ENCODE data around the gene INPP5A.

INPP5A gene

DNA sequence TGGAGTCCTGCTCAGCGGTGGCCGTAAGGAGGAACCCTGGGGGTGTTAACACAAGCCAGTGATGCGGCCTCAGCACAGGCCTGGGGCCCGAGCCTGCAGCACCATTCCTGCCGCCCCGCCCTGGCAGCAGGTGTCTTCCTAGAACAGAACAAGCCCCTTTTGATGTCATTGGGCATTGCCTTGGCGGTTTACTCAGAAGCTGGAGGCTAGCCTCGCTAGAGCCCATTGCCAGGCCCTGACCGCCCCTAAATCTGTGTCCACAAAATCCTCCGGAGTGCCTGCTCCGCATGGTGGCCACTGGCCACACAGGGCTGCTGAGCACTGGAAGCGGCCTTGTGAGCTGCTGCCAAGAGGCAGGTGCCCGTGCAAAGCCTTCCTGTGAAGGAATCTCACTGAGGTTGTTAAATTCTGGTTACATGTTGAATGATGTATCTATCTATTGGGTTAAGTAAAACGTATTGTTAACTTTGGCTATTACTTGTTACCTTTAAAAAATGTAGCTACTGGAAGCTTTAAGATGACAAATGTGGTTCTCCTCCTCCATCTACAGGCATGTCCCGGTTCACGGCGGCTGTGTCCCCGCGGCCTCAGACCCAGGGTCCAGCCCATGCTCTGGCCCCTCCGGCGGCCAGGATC is 1.2 kb upstream of the INPP5A start:
- DNase-seq (ENCODE audit: low spot score) = peak; percentile 35

DNA sequence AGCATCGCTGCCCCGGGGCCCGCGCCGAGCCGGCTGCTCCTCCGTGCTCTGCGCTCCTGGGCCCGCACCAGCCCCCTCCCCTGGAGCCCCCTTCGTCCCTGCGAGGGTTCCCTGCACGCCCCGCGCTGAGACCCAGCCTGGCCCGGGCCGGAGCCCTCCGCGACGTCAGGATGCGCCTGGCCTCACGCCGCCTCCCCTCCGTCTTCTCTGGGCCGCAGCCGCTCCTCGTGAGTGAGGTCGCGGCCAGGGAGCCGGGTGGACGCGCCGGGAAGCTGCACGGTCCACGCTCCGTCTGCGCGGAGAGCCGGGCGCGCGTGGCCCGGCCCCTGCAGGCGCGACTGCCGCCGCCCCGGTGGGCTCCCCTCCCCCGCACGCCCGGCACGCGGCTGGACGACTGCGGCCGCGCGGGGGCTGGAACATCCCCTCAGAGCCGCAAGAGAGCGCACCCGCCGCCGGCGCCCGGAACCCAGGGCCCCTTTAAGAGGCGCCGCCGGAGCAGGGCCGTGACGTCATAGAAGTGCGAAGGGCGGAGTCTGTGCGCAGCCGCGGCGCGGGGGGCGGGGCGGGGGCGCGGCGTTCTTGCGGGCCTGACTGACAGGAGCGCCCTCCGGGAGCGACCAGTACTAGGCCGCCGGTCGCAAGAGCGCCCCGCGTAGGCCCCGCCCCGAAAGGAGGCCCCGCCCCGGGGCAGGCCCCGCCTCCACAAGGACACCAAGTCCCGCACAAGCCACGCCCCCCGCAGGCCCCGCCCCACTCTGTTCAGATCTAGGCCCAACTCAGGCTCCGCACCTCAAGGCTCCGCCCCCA is 507 bp upstream of the INPP5A start:
- peak; percentile 99 for DNase-seq (ENCODE audit: low spot score)

DNA sequence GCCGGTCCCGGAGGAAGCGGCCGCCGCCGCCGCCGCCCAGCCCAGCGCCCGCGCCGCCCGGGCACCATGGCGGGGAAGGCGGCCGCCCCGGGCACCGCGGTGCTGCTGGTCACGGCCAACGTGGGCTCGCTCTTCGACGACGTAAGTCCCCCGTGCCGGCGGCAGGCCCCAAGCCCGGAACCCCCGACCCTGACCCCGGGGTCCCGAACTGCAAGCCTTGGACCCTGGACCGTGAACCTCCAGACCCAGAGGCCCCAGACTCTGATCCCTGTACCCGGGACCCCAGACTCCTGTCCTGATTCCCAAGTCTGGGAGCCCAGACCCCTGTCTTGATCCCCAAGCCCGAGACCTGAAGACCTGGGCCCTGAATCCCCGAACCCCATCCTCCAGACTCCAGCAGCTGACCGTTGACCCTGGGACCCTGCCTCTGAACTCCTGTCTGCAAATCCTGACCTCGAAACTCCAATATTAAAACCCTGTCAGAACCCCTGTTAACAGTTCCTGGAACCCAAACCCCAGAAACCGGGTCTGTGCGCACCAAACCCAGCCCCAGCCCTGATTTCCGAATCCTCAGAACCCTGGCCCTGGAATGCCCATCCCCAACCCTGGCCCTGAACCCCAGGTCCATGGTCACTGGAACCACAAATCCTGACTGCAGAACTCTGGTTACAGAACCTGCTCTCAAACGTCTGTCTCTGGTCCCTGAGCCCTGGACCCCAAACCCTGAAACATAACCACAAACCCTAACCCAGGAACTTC is 623 bp downstream of the INPP5A start:
- no peak for DNase-seq (ENCODE audit: low spot score)

DNA sequence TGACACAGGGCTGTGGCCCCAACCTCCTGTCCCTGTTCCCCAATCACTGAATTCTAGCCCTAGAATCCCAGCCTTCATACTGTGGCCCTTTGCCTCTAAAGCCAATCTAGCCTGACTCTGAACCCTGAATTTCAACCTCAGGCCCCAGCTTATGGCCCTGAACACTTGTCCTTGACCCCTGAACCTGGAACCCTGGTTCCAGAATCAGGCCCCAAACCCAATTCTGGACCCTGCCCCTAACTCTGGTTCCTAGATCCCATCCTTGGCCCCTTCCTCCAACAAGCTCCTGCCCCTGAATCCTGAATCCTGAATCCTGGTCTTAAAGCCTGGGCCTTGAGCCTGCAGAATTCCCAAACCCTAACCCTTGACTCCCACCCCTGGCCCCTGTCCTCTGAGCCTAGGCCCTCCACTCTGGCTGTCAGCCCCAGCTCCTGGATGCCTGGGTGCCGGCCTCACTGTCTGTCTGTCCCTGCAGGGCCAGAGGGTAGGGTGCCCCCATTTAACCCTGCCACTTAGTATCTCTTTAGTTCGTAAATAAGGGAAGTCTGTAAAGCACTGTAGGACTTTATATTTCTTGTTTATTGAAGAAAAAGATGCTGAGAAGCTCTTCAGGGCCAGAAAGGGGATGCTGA is 1.3 kb downstream of the INPP5A start:
- DNase-seq (ENCODE audit: low spot score) = no peak

DNA sequence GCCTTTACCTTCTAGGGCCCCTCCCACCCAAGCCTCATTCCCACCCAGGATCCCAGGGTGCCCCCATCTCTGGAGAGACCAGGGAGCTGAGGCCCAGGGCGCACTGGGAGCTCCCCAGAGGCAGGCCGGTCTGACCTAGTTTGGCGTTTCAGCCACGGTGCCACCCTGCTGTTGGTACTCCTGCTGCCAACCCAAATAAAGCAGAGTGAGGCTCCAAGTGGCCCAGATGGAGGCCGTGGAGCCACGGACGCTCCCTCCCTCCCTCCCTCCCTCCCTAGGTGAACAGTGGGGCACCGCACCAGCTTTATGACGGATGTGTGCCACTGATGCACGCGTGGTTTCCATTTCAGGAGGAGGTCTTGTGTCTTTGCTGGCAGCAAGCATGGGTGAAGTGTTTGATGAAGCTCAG is 1.8 kb downstream of the INPP5A start:
- peak; percentile 17 for DNase-seq (ENCODE audit: low spot score)

DNA sequence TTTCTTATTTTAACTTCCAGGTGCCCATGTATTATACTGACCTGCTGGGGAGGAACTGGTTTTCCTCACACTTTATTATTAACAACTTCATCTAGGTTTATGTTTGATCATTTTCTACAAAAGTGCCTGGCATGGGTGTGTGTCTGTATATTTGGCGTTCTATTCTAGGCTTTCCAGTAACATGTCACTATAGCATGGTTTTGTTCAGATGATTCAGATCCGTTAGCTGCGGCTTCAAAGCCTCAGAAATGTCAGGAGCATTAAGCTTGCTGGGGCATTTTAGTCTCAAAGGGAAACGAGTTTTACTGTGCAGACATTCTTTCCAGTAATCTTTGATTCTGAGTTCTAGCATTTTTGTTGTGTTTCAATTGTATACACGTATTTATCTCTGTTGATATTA is 2.3 kb downstream of the INPP5A start:
- DNase-seq (ENCODE audit: low spot score) = no peak

DNA sequence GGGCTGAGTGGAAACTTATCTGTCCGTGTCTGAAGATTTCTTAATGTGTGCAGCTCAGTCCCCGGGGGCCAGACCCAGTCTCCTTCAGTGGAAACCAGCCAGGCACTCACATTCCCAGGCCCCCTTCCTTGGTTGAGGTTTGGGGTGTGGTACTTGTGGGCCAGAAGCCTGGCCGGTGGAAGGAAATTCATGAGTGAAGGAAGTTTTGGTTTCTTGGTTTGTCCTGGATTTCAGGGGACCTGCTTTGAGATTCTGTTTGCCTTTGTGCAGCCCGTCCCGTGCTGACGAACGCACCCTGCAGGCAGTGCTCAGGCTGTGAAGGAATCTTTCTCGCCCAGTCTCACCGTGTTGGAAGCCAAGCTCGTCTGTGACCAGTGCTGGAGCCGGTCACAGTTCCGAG is 2.9 kb downstream of the INPP5A start:
- DNase-seq (ENCODE audit: low spot score) = no peak

DNA sequence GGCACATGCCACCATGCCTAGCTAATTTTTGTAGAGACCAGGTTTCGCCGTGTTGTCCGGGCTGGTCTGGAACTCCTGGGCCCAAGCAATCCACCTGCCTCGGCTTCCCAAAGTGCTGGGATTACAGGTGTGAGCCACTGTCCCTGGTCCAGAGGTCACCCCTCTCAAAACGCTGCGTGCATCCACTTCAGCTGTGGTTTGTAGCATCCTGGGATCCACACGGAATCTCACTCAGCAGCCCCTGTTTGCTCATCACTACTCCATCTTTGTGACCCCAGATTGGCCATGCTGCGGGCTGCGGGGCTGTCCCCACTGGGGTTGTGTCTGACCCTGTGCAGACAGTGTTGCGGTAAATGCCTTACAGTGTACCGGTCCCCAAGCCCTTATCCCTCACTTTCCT is 3.5 kb downstream of the INPP5A start:
- no peak for DNase-seq (ENCODE audit: low spot score)

DNA sequence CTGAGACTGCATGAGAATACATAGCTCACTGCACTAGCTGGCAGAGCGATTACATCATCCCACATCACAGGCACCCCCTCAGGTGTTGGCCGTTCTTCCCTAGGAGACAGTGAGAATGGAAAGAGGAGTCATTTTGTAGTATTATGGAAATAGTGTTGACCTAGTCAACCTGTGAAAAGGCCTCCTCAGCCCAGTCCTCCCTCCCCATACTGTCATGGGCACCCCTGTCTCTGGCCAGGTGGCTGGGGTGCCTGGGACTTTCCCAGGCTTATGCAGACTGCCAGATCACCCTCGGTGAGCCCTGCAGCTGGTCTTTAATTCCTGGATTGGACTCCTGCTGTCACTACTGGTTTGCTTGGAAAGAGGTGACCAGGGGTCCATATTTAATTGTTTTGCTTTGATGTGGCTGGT is 4.0 kb downstream of the INPP5A start:
- no peak for DNase-seq (ENCODE audit: low spot score)

DNA sequence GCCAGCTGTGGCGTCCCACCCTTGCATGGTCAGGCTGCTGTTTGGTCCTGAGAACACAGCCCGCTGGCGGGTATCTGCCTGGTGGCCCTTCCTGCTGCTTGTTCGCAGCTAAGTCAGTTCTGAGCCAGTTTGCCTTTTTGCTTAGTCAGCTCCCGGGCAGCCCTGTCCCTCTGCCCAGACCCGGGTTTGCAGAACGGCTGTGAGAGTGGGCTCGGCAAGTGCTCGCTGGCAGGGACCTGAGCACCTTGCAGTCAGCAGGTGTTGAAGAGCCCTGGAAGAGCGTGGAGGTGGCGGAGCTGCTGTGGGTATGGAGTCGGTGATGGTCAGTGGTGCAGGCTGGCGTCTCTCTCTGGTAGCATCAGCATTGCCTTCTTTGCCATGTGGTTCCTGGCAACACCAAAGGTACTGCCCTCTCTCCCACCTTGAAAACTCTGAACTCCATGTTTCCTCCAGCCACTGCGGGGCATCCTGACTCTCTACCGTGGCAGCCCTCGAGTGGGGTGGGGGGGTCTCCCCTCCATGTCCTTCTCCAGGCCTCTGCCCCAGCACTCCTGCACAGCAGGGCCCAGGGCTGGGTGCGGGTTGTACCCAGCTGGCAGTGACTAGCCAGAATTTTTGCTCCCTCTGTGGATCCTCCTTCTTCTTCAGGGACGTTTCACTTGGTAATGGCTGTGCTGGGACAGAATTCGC is 4.6 kb downstream of the INPP5A start:
- DNase-seq (ENCODE audit: low spot score) = no peak

DNA sequence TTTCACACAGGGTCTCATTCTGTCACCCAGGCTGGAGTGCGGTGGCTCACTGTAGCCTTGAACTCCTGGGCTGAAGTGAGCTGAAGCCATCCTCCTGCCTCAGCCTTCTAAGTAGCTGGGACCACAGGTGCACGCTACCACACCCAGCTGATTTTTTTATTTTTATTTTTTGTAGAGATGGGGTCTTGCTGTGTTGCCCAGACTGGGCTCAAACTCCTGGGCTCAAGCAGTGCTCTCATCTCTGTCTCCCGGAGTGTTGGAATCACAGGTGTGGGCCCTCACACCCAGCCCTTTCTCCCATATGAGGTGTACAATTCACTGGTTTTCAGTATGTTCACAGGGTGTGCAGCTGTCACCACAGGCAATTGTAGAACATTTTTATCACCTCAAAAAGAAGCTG is 5.2 kb downstream of the INPP5A start:
- DNase-seq (ENCODE audit: low spot score) = no peak

DNA sequence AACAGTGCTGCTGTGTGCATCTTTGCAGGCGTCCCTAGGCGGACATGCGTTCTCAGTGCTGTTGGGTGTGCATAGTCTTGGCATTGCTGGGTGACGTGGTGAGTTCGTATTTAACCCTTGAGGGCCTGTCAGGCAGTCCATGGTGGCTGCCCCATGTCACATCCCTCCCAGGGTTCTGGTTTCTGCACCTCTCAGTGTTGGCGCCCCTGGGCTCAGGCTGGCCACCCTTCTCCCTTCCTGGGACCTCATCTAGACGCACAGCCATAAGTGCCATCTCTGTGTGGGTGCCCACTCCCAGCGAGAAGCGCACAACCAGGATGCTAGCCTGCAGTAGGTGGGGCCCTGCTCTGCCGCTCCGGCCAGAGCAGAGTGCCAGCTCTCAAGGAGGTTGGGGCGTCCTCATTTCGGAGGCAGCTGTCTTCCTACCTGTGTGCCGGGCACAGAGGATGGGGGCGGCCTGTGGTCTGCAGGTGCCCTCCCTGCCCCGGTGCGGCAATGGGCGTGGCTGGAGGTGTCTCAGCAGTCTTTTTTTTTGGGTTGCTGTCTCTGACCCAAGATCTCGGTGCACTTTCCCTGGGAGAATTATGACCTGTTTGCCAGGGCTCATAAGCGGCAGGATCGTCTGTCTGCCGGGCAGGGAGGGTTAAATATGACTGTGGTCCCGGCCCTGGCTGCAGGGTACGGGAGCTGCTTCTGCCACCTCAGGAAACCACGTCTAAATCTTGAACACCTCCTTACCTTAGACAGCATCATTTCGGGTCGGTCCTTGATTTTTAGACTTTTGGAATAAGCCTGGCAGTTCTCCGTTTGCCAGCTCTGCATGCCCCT is 6.5 kb downstream of the INPP5A start:
- DNase-seq (ENCODE audit: low spot score) = no peak

DNA sequence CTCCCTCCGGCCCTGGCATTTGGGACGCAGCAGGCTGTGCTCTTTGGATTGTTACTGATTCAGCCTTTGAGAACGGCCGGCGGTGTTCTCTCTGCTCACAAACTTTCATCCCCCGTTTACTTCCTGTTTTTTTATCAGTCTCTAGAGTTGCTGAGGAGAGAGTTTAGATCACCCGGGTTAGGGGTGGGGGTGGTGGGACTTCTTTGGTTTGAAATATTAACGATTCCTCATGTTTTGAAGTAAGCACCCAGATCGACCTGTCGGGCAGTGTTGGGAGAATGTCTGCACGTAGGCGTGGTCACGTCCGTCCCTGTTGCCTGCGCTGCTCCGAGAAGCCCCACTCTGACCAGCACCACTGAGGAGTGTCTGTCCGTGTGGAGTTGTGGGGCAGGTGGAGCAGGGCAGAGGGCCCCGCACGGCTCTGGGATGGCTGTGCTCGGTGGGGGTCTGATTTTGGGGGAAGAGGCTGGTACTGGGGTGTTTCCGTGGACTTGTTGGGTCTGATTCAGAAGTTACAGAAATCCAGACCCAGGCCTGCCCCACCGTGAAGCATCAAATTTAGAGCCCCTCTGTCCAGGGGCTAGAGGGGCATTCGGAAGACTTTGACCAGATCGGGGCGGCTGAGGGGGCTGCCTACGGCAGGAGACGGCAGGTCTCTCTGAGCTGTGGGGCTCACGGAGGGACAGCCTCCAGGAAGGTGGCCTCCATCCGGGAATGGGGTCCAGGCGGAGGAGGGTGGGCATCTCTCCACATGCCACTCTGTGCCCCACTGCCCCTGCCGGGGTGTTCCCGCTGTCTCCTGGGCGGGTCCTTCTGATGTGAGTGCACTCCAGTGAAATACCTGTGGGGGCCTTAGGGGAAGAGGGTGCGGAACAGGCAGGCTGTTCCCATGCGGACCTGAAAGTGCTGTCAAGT is 7.4 kb downstream of the INPP5A start:
- DNase-seq (ENCODE audit: low spot score) = no peak

DNA sequence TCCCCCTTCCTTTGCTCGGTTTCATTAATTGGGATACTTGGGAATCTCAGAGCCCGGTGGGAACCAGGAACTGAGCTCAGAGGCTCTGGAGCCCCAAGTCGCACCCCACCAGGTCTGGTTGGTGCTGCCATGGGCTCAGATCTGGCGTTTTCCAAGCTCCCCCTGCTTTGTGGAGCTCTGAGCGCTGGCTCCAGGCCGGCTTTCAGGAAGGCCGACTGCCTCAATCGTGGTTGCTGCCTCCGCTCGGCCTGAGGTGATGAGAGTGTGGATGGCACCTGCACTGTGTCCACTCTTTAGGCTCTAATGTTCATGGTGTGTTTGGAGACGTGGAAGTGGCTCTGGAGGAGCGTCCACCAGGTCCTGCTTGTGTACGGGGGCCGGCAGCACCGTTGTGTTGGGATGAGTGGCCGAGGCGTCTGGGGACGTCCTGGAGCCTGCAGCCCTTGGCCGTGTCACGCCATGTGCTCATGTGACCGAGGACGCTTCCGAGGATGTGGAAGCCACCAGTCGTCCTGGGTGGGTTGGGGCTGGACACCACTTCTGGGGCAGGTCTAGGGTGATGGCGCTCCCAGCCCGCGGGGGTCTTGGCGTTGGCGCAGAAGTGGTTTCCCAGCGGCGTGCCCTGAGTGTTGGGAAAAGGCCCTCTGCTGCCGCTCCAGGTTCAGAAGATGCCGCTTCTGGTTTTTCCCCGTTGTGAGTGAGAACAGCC is 8.2 kb downstream of the INPP5A start:
- no peak for DNase-seq (ENCODE audit: low spot score)

DNA sequence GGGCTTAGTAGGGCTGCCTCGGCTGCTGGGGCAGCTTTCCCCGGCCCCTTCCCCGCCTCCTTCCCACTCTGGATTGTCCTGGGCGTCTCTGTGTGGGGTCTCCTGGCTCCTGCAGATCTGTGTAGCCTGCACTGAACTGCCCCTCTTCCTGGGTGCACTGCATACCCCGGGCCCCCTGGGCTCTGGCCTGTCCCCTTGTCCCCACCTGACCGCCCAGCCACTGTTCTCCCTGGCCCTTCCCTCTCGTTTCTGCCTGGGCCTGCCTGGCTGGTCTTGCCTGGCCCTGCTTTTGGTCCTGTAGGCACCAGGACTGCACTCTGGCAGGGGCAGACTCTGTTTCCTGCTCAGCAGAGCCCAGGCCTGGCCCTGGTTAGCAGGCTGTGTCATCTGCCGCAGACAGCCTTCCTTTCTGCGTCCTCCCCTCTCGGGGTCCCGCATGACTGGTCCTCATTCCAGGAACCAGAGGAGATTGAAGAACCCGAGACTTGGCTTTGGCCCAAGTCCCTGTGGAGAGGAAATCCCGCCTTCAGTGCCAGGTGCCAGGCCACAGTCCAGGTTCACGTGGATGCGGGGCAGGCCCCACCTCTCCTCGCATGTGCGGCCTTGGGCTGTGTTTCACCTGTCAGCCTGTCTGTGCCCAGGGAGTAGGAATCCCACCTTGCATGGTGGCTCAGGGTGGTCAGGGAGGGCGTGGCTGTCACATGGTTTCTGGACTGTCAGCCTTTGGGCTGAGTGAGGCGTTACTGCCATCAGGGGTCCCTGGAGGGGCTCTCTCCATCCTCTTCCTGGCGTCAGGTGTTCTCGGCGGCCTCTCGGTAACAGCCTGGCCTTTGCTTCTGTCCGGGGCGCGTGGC is 9.2 kb downstream of the INPP5A start:
- no peak for DNase-seq (ENCODE audit: low spot score)

DNA sequence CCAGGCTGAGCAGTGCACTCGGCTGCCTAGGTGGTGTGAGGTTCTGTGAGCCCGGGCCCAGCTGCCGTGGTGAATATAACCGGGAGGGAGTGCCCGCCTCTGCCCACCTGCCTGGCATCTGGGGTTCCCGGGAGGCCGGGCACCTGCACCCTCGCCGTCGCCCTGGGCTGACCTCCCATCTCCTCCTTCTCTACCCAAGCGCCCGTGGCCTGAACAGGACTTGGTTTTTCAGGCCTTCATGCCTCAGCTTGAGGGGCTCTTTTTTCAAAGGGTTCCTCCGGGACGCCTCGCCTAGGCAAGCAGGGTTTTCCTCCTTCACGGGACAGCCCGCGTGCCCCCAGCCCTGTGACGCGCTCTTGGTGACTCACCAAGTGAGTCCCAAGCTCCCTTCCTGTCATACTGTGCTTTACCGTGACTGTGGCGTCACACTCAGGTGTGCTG is 9.9 kb downstream of the INPP5A start:
- DNase-seq (ENCODE audit: low spot score) = no peak

DNA sequence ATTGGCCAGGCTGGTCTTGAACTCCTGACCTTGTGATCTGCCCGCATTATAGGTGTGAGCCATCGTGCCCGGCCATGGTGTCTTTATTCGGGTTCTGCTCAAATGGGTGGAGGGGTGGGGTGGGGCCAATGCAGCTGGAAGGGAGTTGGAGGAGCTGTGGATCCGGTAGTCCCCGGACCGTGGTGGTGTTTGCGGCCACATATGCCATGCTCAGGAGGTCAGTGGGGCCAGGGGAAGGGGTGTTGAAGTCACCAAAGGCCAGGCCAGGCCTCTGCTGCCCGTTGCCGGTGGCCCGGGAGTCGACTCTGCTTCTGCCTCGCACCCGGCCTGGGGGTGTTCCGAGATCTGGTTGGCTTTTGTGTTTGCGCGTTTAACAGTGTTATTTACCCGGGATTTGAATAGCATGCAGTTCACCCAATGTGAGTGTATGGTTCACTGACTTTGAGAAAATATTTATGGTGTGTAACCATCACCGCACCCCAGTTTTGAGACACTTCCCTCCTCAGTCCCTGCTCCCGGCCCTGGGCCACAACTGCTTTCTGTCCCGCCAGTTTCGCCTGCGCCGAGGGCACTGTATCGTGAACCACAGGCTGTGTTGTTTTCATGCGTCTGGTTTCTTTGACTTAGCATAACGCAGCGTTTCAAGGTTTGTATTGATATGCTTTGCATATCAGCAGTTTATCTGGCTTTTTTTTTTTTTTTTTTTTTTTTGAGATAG is 10.7 kb downstream of the INPP5A start:
- no peak for DNase-seq (ENCODE audit: low spot score)

DNA sequence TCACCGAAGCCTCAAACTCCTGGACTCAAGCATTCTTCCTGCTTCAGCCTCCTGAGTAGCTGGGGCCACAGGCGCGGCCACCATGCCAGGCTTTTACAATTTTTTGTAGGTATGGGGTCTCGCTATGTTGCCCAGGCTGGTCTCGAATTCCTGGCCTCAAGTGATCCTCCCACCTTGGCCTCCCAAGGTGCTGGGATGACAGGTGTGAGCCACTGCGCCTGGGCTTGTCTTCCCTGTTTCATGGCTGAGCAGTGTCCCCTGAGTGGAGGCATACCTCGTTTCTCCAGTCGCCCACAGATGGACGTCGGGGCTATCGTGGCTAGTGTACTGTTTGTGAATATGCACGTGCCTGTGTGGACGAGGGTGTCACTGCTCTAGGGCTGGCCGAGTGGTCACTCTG is 11.3 kb downstream of the INPP5A start:
- DNase-seq (ENCODE audit: low spot score) = no peak

Data from pons (tissue), 1 donor.